ENCODE measurements around the gene REV3L. TPM values are rescaled to one million over a fixed set of nuclear protein-coding genes. Genes with fewer than 3 reads are reported as not detected.

REV3L gene
- total and polyA plus RNA-seq, 9 of the 15 experiments (the other 6 are each of a cell fraction or from before 2014, with no cell fraction given): 5.5 to 24.4 (median 14.4) TPM

DNA sequence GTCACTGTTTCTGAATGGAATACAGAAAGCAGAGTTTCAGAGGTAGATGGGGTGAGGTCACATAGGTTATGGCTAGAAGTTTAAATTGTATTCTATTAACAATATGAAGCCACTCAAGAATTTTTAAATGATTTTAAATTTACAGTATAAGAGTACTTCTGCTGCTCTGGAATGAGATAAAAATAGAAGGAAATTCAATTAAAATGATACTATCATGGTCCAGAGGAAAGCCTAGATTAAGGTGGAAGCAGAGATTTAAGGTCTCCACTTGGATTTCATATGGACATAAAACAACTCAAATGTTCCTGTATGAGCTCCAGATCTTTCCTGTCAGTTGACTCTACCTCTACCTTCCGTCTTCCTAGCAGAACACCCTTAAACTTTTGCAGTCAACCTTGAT is 68.6 kb downstream of the REV3L start (continued):
- TF ChIP-seq CEBPG (CRISPR knock-in tag; IDR thresholded peaks at IDR 0.05) (no peak), CEBPG (tag; conservative IDR thresholded peaks at IDR 0.05 in 1 of 2, IDR thresholded peaks at IDR 0.05 in 1 of 2) (no peak), BRCA1 (IDR thresholded peaks at IDR 0.05) (no peak), BRCA1 (CRISPR knock-in tag; IDR thresholded peaks at IDR 0.05) (no peak), NR1H2 (CRISPR knock-in tag; IDR thresholded peaks at IDR 0.05) (no peak), SRSF9 (IDR thresholded peaks at IDR 0.05; ENCODE audit: borderline replicate concordance, low read depth, low read length) (no peak), KDM2B (CRISPR knock-in tag; IDR thresholded peaks at IDR 0.05) (no peak), ZC3H11A (IDR thresholded peaks at IDR 0.05; ENCODE audit: low read depth, low read length) (no peak), ZNF57 (CRISPR knock-in tag; IDR thresholded peaks at IDR 0.05) (no peak)

DNA sequence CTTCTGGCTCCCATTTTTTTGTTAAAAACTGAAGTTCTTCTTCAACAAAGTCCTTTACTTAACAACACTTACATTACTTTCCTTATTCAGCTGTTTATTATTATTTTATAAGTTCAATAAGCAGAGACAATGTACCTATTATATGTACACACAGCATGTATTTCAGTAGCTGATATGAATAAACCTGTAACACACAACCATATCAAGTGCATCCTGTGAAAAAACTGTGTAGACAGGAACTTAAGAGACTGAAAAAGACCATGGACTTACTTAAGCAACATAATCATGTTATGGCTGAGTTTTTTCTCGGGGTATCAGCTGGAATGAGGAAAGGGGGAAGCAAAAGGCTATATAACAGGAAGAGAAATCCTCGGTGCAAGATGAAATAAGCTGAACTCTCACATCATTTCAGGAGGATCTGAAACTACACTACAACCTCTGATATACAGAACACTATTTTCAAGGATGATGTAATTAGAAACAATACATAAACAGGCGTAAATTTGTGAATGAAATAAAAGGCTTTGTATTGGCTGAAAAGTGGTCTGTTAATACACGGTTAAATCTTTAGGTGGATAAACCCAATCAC is 70.9 kb downstream of the REV3L start:
- Histone ChIP-seq H3K79me2 (ENCODE audit: control insufficient read depth, insufficient read depth, low read length) (peaks cover 3% of the 10 kb centered on the region; the same call in 2 of the 3 replicates), H3K27ac (ENCODE audit: extremely low read depth, low read depth, low read length) (0 out of 3 replicates have a peak overlapping the region, but pooled peaks have one; percentile 72), H2AFZ (ENCODE audit: low read depth, low read length) (no peak overlapping the region), H3K4me2 (ENCODE audit: insufficient read depth, low read length) (no peak overlapping the region), H3K9me1 (ENCODE audit: control insufficient read depth, insufficient read depth, low read length) (no peaks in the 10 kb centered on the region), H3K9me3 (replicated peaks; ENCODE audit: control insufficient read depth, insufficient read depth, low read depth, low read length) (no peaks in the 10 kb centered on the region), H3K27me3 (ENCODE audit: control insufficient read depth in 2 of 2, insufficient read depth in 2 of 2, low read length in 2 of 2) (no peaks in the 10 kb centered on the region), H4K20me1 (replicated peaks; ENCODE audit: control insufficient read depth, insufficient read depth, low read length) (peaks cover 1% of the 10 kb centered on the region; the same call in 1 of the 2 replicates), H3K4me1 (replicated peaks in 1 of 2; ENCODE audit: control insufficient read depth in 2 of 2, insufficient read depth in 2 of 2, low read length in 2 of 2) (peaks cover 0 to 11% of the 10 kb centered on the region in 2 experiments; a peak in 2 of 5 replicates), H3K9ac (ENCODE audit: insufficient read depth in 1 of 2, low read depth in 2 of 2, low read length in 2 of 2) (no peak overlapping the region), H3K4me3 (no peak overlapping the region), H3K36me3 (ENCODE audit: control insufficient read depth, insufficient read depth, low read length) (peaks cover 51% of the 10 kb centered on the region)
- no peak for FAIRE-seq
- POLR2A ChIA-PET: interaction anchor here (0.5 kb wide), 1 partner anchor 58 kb away, joined by 3 read pairs; no protein-coding TSS in a partner anchor
- CTCF ChIA-PET (ENCODE audit: low intra/inter-chr PET ratio): no interaction called here
- ATAC-seq: no peak; the same call in 2 of the 3 replicates
- TF ChIP-seq, protein P1, sequence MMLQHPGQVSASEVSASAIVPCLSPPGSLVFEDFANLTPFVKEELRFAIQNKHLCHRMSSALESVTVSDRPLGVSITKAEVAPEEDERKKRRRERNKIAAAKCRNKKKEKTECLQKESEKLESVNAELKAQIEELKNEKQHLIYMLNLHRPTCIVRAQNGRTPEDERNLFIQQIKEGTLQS (IDR thresholded peaks at IDR 0.05): peak; percentile 29; the same call in 1 of the 2 replicates
- TF ChIP-seq, protein P1 (CRISPR knock-in tag; conservative IDR thresholded peaks at IDR 0.05): no peak
- no peak for TF ChIP-seq CEBPG (CRISPR knock-in tag; IDR thresholded peaks at IDR 0.05)
- TF ChIP-seq CEBPG (tag; conservative IDR thresholded peaks at IDR 0.05 in 1 of 2, IDR thresholded peaks at IDR 0.05 in 1 of 2): 0 out of 4 replicates have a peak, but pooled peaks of 1 of the 2 experiments have one; percentile 27
- TF ChIP-seq HDGF (IDR thresholded peaks at IDR 0.05): no peak
- no peak for TF ChIP-seq ZNF431 (CRISPR knock-in tag; IDR thresholded peaks at IDR 0.05)
- TF ChIP-seq ZNF764 (CRISPR knock-in tag; IDR thresholded peaks at IDR 0.05; ENCODE audit: low read depth): no peak
- in situ Hi-C loops (cut with MboI): no loop called here
- BruUV-seq (replicated peaks): no TSS peak
- no peak for DNase-seq (ENCODE audit: extremely low read depth in 1 of 4, low spot score in 3 of 4)
- intact Hi-C loops (cut with micrococcal nuclease): no loop called here
- 59% methylated on average over 4 of the region's 4 CpGs for WGBS (ENCODE audit: insufficient coverage, low coverage, missing lambda C conversion rate)
